Natural killer cell treated with Interleukin-12 subunit alpha and Interleukin-12 subunit beta and Interleukin-15 and Interleukin-18, amount 100 ng/mL, for 72 hours (primary cell): ENCODE measurements around the gene BDH1. TPM values are rescaled to one million over a fixed set of nuclear protein-coding genes. Genes with fewer than 3 reads are reported as not detected.
"Not testable (repeated sequence)": the region's sequence is repeated elsewhere in the genome, so short reads cannot be mapped to it uniquely, and the experiment has no call there.

Experiments
- ATAC-seq, 2 donors: fragments of 150-1000 bp; cut with Tn5 transposase in 1 of 2; sonication (Bioruptor Pico), chemical (Tn5 transposase) in 1 of 2; 2 replicates each; pipeline ENCODE4 v1.10.0; 2021
- DNase-seq: peaks from one replicate; pipeline ENCODE4 v3.0.0; 2022; ENCODE audit warnings: low spot score
- H3K27ac Mint-ChIP-seq, 2 donors: 1 replicate in 1 of 2; 2 replicates in 1 of 2; pipeline ENCODE4 v1.8.0; 2022; ENCODE audit warnings: mixed read lengths in 2 of 2, mild to moderate bottlenecking in 1 of 2, moderate library complexity in 1 of 2
- H3K27me3 Mint-ChIP-seq, 2 donors: 1 replicate in 1 of 2; 2 replicates in 1 of 2; pipeline ENCODE4 v1.8.0; 2022; ENCODE audit warnings: mixed read lengths in 2 of 2
- H3K36me3 Mint-ChIP-seq: one replicate; pipeline ENCODE4 v1.8.0; 2022; ENCODE audit warnings: mixed read lengths
- H3K4me1 Mint-ChIP-seq, 2 donors: 1 replicate in 1 of 2; 2 replicates in 1 of 2; pipeline ENCODE4 v1.8.0; 2022; ENCODE audit warnings: low read depth in 2 of 2, mixed read lengths in 2 of 2, mild to moderate bottlenecking in 1 of 2
- H3K4me3 Mint-ChIP-seq: one replicate; pipeline ENCODE4 v1.8.0; 2022; ENCODE audit warnings: mixed read lengths
- H3K9me3 Mint-ChIP-seq: 2 replicates; pipeline ENCODE4 v1.8.0; 2022; ENCODE audit warnings: mixed read lengths
- total RNA-seq, 2 donors: library from RNA; stranded (reverse); gene quantifications; one replicate each; pipeline ENCODE4 v1.2.3, GENCODE V29; 2022

The BDH1 gene
- total RNA-seq, 2 donors from 2014 or later, result 62.4 to 136 TPM

- Mint-ChIP-seq H3K4me1 (peaks cover 0 to 2% of the 10 kb centered on the region in 2 donors), H3K36me3 (peaks cover 9% of the 10 kb centered on the region), H3K27me3 (no peaks in the 10 kb centered on the region), H3K4me3 (no peak overlapping the region), H3K27ac (no peak overlapping the region), H3K9me3 (no peaks in the 10 kb centered on the region)
- DNase-seq (no peak), ATAC-seq (no peak)
These were observed 27.6 kb downstream of the BDH1 start for GRCh38 chr3:197528190-197528589.

GRCh38 chr3:197527569-197527968 lies 28.2 kb downstream of the BDH1 start:
- Mint-ChIP-seq H3K4me3 (no peak overlapping the region), H3K27me3 (no peaks in the 10 kb centered on the region), H3K4me1 (peaks cover 0 to 2% of the 10 kb centered on the region in 2 donors), H3K27ac (no peak overlapping the region), H3K36me3 (peaks cover 9% of the 10 kb centered on the region), H3K9me3 (no peaks in the 10 kb centered on the region)
- DNase-seq (no peak), ATAC-seq (no peak)

GRCh38 chr3:197525706-197526105 lies 30.1 kb downstream of the BDH1 start:
- Mint-ChIP-seq H3K36me3 (peaks cover 5% of the 10 kb centered on the region), H3K9me3 (no peaks in the 10 kb centered on the region), H3K4me3 (no peak overlapping the region), H3K27me3 (no peaks in the 10 kb centered on the region), H3K4me1 (peaks cover 4 to 11% of the 10 kb centered on the region in 2 donors), H3K27ac (no peak overlapping the region)
- ATAC-seq (no peak), DNase-seq (no peak)

GRCh38 chr3:197524128-197524527 lies 31.6 kb downstream of the BDH1 start:
- no peak overlapping the region for H3K27ac Mint-ChIP-seq
- H3K4me3 Mint-ChIP-seq, result no peak overlapping the region
- no peaks in the 10 kb centered on the region for H3K27me3 Mint-ChIP-seq
- no peaks in the 10 kb centered on the region for H3K9me3 Mint-ChIP-seq
- peaks cover 6 to 12% of the 10 kb centered on the region in 2 donors for H3K4me1 Mint-ChIP-seq
- H3K36me3 Mint-ChIP-seq, result peaks cover 7% of the 10 kb centered on the region
- ATAC-seq, result no peak
- DNase-seq, result no peak

- no peak for ATAC-seq
- Mint-ChIP-seq H3K4me3 (no peak overlapping the region), H3K9me3 (no peaks in the 10 kb centered on the region), H3K27me3 (no peaks in the 10 kb centered on the region), H3K36me3 (peaks cover 11% of the 10 kb centered on the region), H3K27ac (no peak overlapping the region), H3K4me1 (peaks cover 9 to 17% of the 10 kb centered on the region in 2 donors)
- no peak for DNase-seq
These were observed 32.2 kb downstream of the BDH1 start for GRCh38 chr3:197523526-197523925.

GRCh38 chr3:197522881-197523441 lies 32.8 kb downstream of the BDH1 start:
- Mint-ChIP-seq H3K27ac (no peak overlapping the region), H3K4me3 (no peak overlapping the region), H3K27me3 (no peaks in the 10 kb centered on the region), H3K9me3 (no peaks in the 10 kb centered on the region), H3K4me1 (peaks cover 9 to 17% of the 10 kb centered on the region in 2 donors), H3K36me3 (peaks cover 9% of the 10 kb centered on the region)
- ATAC-seq (no peak), DNase-seq (no peak)

GRCh38 chr3:197522183-197522715 lies 33.5 kb downstream of the BDH1 start:
- Mint-ChIP-seq H3K9me3 (no peaks in the 10 kb centered on the region), H3K27ac (peak overlapping the region in 1 of 2 donors; percentile 47), H3K4me3 (no peak overlapping the region), H3K27me3 (no peaks in the 10 kb centered on the region), H3K4me1 (peaks cover 9 to 17% of the 10 kb centered on the region in 2 donors), H3K36me3 (peaks cover 5% of the 10 kb centered on the region)
- no peak for ATAC-seq
- no peak for DNase-seq

GRCh38 chr3:197521277-197522182 lies 34.2 kb downstream of the BDH1 start:
- ATAC-seq (no peak), DNase-seq (no peak)
- Mint-ChIP-seq H3K27ac (peak overlapping the region; percentile 35 to 47), H3K4me1 (peaks cover 12 to 21% of the 10 kb centered on the region in 2 donors), H3K36me3 (peaks cover 5% of the 10 kb centered on the region), H3K4me3 (no peak overlapping the region), H3K9me3 (no peaks in the 10 kb centered on the region), H3K27me3 (no peaks in the 10 kb centered on the region)

GRCh38 chr3:197520311-197521276 lies 35.2 kb downstream of the BDH1 start:
- Mint-ChIP-seq H3K27me3 (no peaks in the 10 kb centered on the region), H3K36me3 (peaks cover 5% of the 10 kb centered on the region), H3K9me3 (no peaks in the 10 kb centered on the region), H3K4me3 (no peak overlapping the region), H3K4me1 (peaks cover 12 to 28% of the 10 kb centered on the region in 2 donors), H3K27ac (no peak overlapping the region)
- DNase-seq (no peak), ATAC-seq (peak in 1 of 2 donors; percentile 34)

GRCh38 chr3:197519801-197520211 lies 36.0 kb downstream of the BDH1 start:
- H3K9me3 Mint-ChIP-seq, result no peaks in the 10 kb centered on the region
- no peaks in the 10 kb centered on the region for H3K27me3 Mint-ChIP-seq
- peaks cover 5% of the 10 kb centered on the region for H3K36me3 Mint-ChIP-seq
- ATAC-seq, result no peak
- H3K27ac Mint-ChIP-seq, result no peak overlapping the region
- peaks cover 12 to 28% of the 10 kb centered on the region in 2 donors for H3K4me1 Mint-ChIP-seq
- no peak for DNase-seq
- no peak overlapping the region for H3K4me3 Mint-ChIP-seq

GRCh38 chr3:197518881-197519421 lies 36.8 kb downstream of the BDH1 start:
- DNase-seq (no peak), ATAC-seq (no peak)
- Mint-ChIP-seq H3K9me3 (no peaks in the 10 kb centered on the region), H3K36me3 (peaks cover 5% of the 10 kb centered on the region), H3K4me1 (peaks cover 12 to 28% of the 10 kb centered on the region in 2 donors), H3K27ac (peak overlapping the region; percentile 82 to 96), H3K4me3 (peak overlapping the region; percentile 23), H3K27me3 (no peaks in the 10 kb centered on the region)

GRCh38 chr3:197517922-197518683 lies 37.7 kb downstream of the BDH1 start:
- not testable (repeated sequence) for H3K36me3 Mint-ChIP-seq, ATAC-seq, H3K4me3 Mint-ChIP-seq, H3K27ac Mint-ChIP-seq, DNase-seq, H3K9me3 Mint-ChIP-seq, H3K27me3 Mint-ChIP-seq
- H3K4me1 Mint-ChIP-seq, result peaks cover 12 to 28% of the 10 kb centered on the region in 2 donors
